ENCODE data around the gene RPL36.
"Not testable (repeated sequence)": the region's sequence is repeated elsewhere in the genome, so short reads cannot be mapped to it uniquely, and the experiment has no call there.

DNA sequence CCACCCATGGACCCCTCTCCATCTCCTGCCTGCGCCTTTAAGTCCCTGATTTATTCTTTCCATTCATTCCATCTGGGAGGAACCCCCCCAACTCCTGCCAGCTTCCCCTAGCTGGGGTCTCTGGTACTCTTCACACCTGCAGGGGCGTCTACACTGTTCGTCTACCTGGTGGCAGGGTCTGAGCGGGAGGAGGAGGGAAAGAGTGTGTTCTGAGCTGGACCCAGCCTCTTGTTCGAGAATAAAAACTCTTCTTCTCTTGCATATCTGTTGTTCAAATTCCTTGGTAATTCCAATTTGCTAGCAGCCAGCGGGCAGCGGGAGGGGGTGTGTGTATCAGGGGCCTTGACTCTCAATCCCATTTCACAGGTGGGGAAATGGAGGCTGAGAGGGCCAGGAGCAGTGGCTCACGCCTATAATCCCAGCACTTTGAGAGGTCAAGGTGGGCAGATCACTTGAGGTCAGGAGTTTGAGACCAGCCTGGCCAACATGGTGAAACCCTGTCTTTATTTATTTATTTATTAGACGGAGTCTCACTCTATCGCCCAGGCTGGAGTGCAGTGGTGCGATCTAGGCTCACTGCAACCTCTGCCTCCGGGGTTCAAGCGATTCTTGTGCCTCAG lies 1.7 kb upstream of the RPL36 start:
- TF ChIP-seq, protein P1, sequence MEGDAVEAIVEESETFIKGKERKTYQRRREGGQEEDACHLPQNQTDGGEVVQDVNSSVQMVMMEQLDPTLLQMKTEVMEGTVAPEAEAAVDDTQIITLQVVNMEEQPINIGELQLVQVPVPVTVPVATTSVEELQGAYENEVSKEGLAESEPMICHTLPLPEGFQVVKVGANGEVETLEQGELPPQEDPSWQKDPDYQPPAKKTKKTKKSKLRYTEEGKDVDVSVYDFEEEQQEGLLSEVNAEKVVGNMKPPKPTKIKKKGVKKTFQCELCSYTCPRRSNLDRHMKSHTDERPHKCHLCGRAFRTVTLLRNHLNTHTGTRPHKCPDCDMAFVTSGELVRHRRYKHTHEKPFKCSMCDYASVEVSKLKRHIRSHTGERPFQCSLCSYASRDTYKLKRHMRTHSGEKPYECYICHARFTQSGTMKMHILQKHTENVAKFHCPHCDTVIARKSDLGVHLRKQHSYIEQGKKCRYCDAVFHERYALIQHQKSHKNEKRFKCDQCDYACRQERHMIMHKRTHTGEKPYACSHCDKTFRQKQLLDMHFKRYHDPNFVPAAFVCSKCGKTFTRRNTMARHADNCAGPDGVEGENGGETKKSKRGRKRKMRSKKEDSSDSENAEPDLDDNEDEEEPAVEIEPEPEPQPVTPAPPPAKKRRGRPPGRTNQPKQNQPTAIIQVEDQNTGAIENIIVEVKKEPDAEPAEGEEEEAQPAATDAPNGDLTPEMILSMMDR (optimal IDR thresholded peaks at IDR 0.05 in 1 of 3, IDR thresholded peaks at IDR 0.05 in 1 of 3, conservative IDR thresholded peaks at IDR 0.05 in 1 of 3; ENCODE audit: extremely low read depth in 1 of 3, insufficient read depth in 2 of 3, low read length in 3 of 3): not testable (repeated sequence)
- not testable (repeated sequence) for TF ChIP-seq EZH2 (IDR thresholded peaks at IDR 0.05; ENCODE audit: low read length)
